HG03460 (cell line): ENCODE data around the gene MFSD6.
"Not testable (repeated sequence)": the region's sequence is repeated elsewhere in the genome, so short reads cannot be mapped to it uniquely, and the experiment has no call there.

Source experiments
- ATAC-seq: cut with Tn5 transposase; IDR thresholded peaks from one replicate; pipeline ENCODE4 v1.9.1; 2021; ENCODE audit not compliant: unreplicated experiment

MFSD6 gene

GRCh38 chr2:190494600-190495227 lies 86.6 kb downstream of the MFSD6 start:
- not testable (repeated sequence) for ATAC-seq

- no peak for ATAC-seq
These were observed 89.3 kb downstream of the MFSD6 start for GRCh38 chr2:190497428-190497827.

- ATAC-seq = no peak
These were observed 91.1 kb downstream of the MFSD6 start for GRCh38 chr2:190499273-190499672.

GRCh38 chr2:190500054-190500502 lies 91.9 kb downstream of the MFSD6 start:
- ATAC-seq = no peak

GRCh38 chr2:190501231-190501630 lies 93.1 kb downstream of the MFSD6 start:
- no peak for ATAC-seq

GRCh38 chr2:190501702-190502407 lies 93.7 kb downstream of the MFSD6 start:
- no peak for ATAC-seq

- no peak for ATAC-seq
These were observed 94.9 kb downstream of the MFSD6 start for GRCh38 chr2:190503088-190503487.

GRCh38 chr2:190504912-190505311 lies 96.8 kb downstream of the MFSD6 start:
- ATAC-seq = no peak

- no peak for ATAC-seq
These were observed 97.5 kb downstream of the MFSD6 start for GRCh38 chr2:190505696-190506095.

- ATAC-seq = no peak
These were observed 98.5 kb downstream of the MFSD6 start for GRCh38 chr2:190506666-190507065.

GRCh38 chr2:190507135-190507534 lies 99.0 kb downstream of the MFSD6 start:
- ATAC-seq = no peak

- ATAC-seq = not testable (repeated sequence)
These were observed 101.7 kb downstream of the MFSD6 start for GRCh38 chr2:190509895-190510294.

GRCh38 chr2:190511104-190511503 lies 102.9 kb downstream of the MFSD6 start:
- no peak for ATAC-seq

- no peak for ATAC-seq
These were observed 104.5 kb downstream of the MFSD6 start for GRCh38 chr2:190512539-190513095.

- no peak for ATAC-seq
These were observed 105.7 kb downstream of the MFSD6 start for GRCh38 chr2:190513877-190514276.

- ATAC-seq = no peak
These were observed 106.5 kb downstream of the MFSD6 start for GRCh38 chr2:190514676-190515075.

GRCh38 chr2:190515687-190516086 lies 107.5 kb downstream of the MFSD6 start:
- ATAC-seq = no peak

- no peak for ATAC-seq
These were observed 109.3 kb downstream of the MFSD6 start for GRCh38 chr2:190517468-190517867.

GRCh38 chr2:190519975-190520767 lies 112.0 kb downstream of the MFSD6 start:
- no peak for ATAC-seq

- ATAC-seq = no peak
These were observed 116.8 kb downstream of the MFSD6 start for GRCh38 chr2:190524928-190525327.

- no peak for ATAC-seq
These were observed 118.1 kb downstream of the MFSD6 start for GRCh38 chr2:190526105-190526750.
